Lung (tissue), 12 donors: ENCODE data around the gene C12orf75. TPM values are rescaled to one million over a fixed set of nuclear protein-coding genes. Genes with fewer than 3 reads are reported as not detected.

ENCODE experiments used
- ATAC-seq: fragments of 200-7000 bp; cut with Tn5 transposase; one replicate; pipeline ENCODE4 v1.9.1; 2020; ENCODE audit warnings: moderate number of reproducible peaks; ENCODE audit not compliant: insufficient read depth, low FRiP score
- DNase-seq, 3 donors: peaks; one replicate each; pipeline ENCODE4 v3.0.0-alpha.2; 2013 to 2017
- H3K27ac ChIP-seq, 2 donors: one replicate each; pipeline ENCODE4 v1.5.1; 2013; ENCODE audit warnings: mild to moderate bottlenecking in 2 of 2, moderate library complexity in 2 of 2, control low read depth in 1 of 2, inconsistent platforms in 1 of 2, low read depth in 1 of 2, low read length in 1 of 2
- H3K27me3 ChIP-seq, 3 donors: one replicate each; pipeline ENCODE4 v1.5.1; 2013; ENCODE audit warnings: low read length in 2 of 3; ENCODE audit not compliant: control insufficient read depth in 3 of 3, insufficient read depth in 3 of 3
- H3K36me3 ChIP-seq, 4 donors: one replicate each; pipeline ENCODE4 v1.5.1; 2013; ENCODE audit warnings: low read length in 4 of 4, mild to moderate bottlenecking in 1 of 4, moderate library complexity in 1 of 4; ENCODE audit not compliant: control insufficient read depth in 4 of 4, insufficient read depth in 4 of 4
- H3K4me1 ChIP-seq, 5 donors: one replicate each; pipeline ENCODE4 v1.5.1; 2013; ENCODE audit warnings: low read length in 5 of 5, mild to moderate bottlenecking in 2 of 5, moderate library complexity in 1 of 5; ENCODE audit not compliant: control insufficient read depth in 5 of 5, insufficient read depth in 5 of 5
- H3K4me3 ChIP-seq: one replicate; pipeline ENCODE4 v1.5.1; 2013; ENCODE audit warnings: mild to moderate bottlenecking, control low read depth, moderate library complexity
- H3K9ac ChIP-seq, 2 donors: one replicate each; pipeline ENCODE4 v1.5.1; 2013; ENCODE audit warnings: low read length in 2 of 2, control low read depth in 1 of 2; ENCODE audit not compliant: insufficient read depth in 1 of 2
- H3K9me3 ChIP-seq, 4 donors: one replicate each; pipeline ENCODE4 v1.5.1; 2013; ENCODE audit warnings: low read length in 3 of 4, mild to moderate bottlenecking in 1 of 4, moderate library complexity in 1 of 4; ENCODE audit not compliant: control insufficient read depth in 4 of 4, insufficient read depth in 3 of 4
- CTCF ChIP-seq: IDR thresholded peaks from 2 replicates; pipeline ENCODE4 v1.5.1; 2012; ENCODE audit warnings: mild to moderate bottlenecking; ENCODE audit errors: control extremely low read depth, extremely low read depth
- WGBS, 2 donors: extraction: QIAGEN DNeasy Blood & Tissue Kit; methylation state at CpG; one replicate each; pipeline ENCODE4 v1.1.7; 2013; 5-methylcytosine and 5-hydroxymethylcytosine counted together
- polyA plus RNA-seq, 2 donors: library from polyadenylated mRNA; stranded (reverse); fragments of 200-250 nt; gene quantifications; one replicate each; pipeline ENCODE4 v1.2.1, GENCODE V29; 2013
- total RNA-seq, 2 donors: library from RNA; depleted of rRNA in 1 of 2; stranded (reverse); fragments of >200 nt in 1 of 2; gene quantifications; one replicate each; pipeline ENCODE4 v1.2.1, GENCODE V29; 2014 to 2021
- donor health status: control.
- donor health status: control.
- donor health status: Bipolar disorder and iron deficiency.
- donor health status: healthy.
- donor health status: DM: yes; HTN: yes; CAD: no.

The C12orf75 gene
- total and polyA plus RNA-seq, 4 donors, result 7.0 to 26.7 (median 17.2) TPM

- no peak for TF ChIP-seq CTCF
- Histone ChIP-seq H3K27ac (no peak overlapping the region), H3K27me3 (peaks cover 0 to 3% (median 0%) of the 10 kb centered on the region in 3 donors), H3K36me3 (no peaks in the 10 kb centered on the region), H3K9ac (no peak overlapping the region), H3K9me3 (peaks cover 0 to 2% (median 0%) of the 10 kb centered on the region in 4 donors), H3K4me3 (no peak overlapping the region), H3K4me1 (no peaks in the 10 kb centered on the region)
- no peak for ATAC-seq
- 85 to 90% methylated on average over 2 of the region's 2 CpGs for WGBS, 2 donors
- DNase-seq, result no peak
These were observed 36.3 kb upstream of the C12orf75 start for GRCh38 chr12:105294161-105294560.

- H3K27ac ChIP-seq, result no peak overlapping the region
- no peak for ATAC-seq
- WGBS, 2 donors, result 80 to 81% methylated on average over 4 of the region's 4 CpGs
- H3K27me3 ChIP-seq, result peaks cover 0 to 3% (median 0%) of the 10 kb centered on the region in 3 donors
- peaks cover 0 to 2% (median 0%) of the 10 kb centered on the region in 4 donors for H3K9me3 ChIP-seq
- no peak overlapping the region for H3K9ac ChIP-seq
- no peaks in the 10 kb centered on the region for H3K36me3 ChIP-seq
- no peak overlapping the region for H3K4me3 ChIP-seq
- no peak for TF ChIP-seq CTCF
- no peaks in the 10 kb centered on the region for H3K4me1 ChIP-seq
- DNase-seq, result no peak
These were observed 35.5 kb upstream of the C12orf75 start for GRCh38 chr12:105294886-105295479.

GRCh38 chr12:105296116-105297089 is 34.1 kb upstream of the C12orf75 start:
- H3K9ac ChIP-seq, result no peak overlapping the region
- H3K4me1 ChIP-seq, result no peaks in the 10 kb centered on the region
- no peak overlapping the region for H3K27ac ChIP-seq
- no peaks in the 10 kb centered on the region for H3K36me3 ChIP-seq
- peaks cover 0 to 3% (median 0%) of the 10 kb centered on the region in 3 donors for H3K27me3 ChIP-seq
- H3K4me3 ChIP-seq, result no peak overlapping the region
- WGBS, 2 donors, result 64 to 79% methylated on average over 8 of the region's 8 CpGs
- no peak for TF ChIP-seq CTCF
- ATAC-seq, result no peak
- peaks cover 0 to 8% (median 0%) of the 10 kb centered on the region in 4 donors for H3K9me3 ChIP-seq
- DNase-seq, result no peak
